GM13977 (cell line): Measurements from ENCODE around the gene PTRHD1.

Source experiments
- DNase-seq: peaks from one replicate; pipeline ENCODE4 v3.0.0; 2012; ENCODE audit warnings: low spot score
- in situ Hi-C: fragments of 300-500 bp; cut with MboI; formaldehyde crosslinking; loops from one replicate; pipeline ENCODE4 v1.12.0; 2022; ENCODE audit warnings: low sequenced_read_pairs, low pct_unique_long_range_greater_than_20kb, mixed read lengths, inconsistent platforms; ENCODE audit not compliant: unreplicated experiment
- TF ChIP-seq, protein P1 (sequence below): IDR thresholded peaks from 2 replicates; pipeline ENCODE4 v1.5.1; 2012; ENCODE audit warnings: mild to moderate bottlenecking, control low read depth; ENCODE audit not compliant: insufficient read depth; ENCODE audit errors: extremely low read depth, missing control alignments

PTRHD1 gene, protein sequence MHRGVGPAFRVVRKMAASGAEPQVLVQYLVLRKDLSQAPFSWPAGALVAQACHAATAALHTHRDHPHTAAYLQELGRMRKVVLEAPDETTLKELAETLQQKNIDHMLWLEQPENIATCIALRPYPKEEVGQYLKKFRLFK

DNA sequence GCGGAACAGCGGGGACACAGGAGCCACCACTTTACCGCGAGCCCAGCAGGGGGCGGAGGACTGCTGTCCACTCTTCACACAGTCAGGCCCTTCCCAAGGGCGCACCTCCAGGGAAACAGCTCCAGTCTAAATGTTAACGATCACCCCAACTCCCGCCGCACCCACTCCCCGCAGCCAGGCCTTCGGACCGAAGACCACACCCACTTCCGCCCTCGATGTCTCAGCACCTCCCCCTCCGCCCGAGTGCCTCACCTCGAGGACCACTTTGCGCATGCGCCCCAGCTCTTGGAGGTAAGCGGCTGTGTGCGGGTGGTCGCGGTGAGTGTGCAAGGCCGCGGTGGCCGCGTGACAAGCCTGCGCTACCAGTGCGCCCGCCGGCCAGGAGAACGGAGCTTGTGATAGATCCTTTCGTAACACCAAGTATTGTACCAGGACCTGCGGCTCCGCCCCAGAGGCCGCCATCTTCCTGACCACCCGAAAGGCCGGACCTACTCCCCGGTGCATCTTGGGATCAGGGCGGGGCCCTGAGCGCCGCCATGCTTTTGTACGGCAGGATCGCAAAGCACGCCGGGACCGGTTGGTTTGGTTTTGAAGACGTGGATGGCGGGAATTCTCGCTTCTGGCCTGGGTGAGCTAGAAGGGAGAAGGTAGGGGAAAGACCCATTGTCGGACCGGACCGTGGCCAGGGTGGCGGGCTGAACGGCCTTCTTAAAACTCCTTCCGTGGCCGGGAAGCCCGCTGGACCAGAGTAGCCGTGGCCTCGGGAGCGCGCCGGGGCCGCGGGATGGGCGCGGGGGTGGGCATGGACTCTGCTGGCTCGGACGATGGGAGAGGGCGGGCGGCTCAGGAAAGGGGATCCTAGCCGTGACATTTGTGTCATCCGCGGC is at the start of gene PTRHD1, which contains the start of gene CENPO:
Gene PTRHD1 (minus strand): TSS at position 518 of the 887 bp plus-strand sequence. CDS start 14 bp downstream, at position 504.
Gene CENPO (plus strand): TSS at position 552 of the 887 bp plus-strand sequence. CDS start 495 bp downstream, outside the sequence.
- TF ChIP-seq, protein P1, sequence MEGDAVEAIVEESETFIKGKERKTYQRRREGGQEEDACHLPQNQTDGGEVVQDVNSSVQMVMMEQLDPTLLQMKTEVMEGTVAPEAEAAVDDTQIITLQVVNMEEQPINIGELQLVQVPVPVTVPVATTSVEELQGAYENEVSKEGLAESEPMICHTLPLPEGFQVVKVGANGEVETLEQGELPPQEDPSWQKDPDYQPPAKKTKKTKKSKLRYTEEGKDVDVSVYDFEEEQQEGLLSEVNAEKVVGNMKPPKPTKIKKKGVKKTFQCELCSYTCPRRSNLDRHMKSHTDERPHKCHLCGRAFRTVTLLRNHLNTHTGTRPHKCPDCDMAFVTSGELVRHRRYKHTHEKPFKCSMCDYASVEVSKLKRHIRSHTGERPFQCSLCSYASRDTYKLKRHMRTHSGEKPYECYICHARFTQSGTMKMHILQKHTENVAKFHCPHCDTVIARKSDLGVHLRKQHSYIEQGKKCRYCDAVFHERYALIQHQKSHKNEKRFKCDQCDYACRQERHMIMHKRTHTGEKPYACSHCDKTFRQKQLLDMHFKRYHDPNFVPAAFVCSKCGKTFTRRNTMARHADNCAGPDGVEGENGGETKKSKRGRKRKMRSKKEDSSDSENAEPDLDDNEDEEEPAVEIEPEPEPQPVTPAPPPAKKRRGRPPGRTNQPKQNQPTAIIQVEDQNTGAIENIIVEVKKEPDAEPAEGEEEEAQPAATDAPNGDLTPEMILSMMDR = peak; percentile 36
- in situ Hi-C loops = loop anchor here (25.0 kb wide), 1 partner anchor 181 kb away; no protein-coding TSS in a partner anchor

DNA sequence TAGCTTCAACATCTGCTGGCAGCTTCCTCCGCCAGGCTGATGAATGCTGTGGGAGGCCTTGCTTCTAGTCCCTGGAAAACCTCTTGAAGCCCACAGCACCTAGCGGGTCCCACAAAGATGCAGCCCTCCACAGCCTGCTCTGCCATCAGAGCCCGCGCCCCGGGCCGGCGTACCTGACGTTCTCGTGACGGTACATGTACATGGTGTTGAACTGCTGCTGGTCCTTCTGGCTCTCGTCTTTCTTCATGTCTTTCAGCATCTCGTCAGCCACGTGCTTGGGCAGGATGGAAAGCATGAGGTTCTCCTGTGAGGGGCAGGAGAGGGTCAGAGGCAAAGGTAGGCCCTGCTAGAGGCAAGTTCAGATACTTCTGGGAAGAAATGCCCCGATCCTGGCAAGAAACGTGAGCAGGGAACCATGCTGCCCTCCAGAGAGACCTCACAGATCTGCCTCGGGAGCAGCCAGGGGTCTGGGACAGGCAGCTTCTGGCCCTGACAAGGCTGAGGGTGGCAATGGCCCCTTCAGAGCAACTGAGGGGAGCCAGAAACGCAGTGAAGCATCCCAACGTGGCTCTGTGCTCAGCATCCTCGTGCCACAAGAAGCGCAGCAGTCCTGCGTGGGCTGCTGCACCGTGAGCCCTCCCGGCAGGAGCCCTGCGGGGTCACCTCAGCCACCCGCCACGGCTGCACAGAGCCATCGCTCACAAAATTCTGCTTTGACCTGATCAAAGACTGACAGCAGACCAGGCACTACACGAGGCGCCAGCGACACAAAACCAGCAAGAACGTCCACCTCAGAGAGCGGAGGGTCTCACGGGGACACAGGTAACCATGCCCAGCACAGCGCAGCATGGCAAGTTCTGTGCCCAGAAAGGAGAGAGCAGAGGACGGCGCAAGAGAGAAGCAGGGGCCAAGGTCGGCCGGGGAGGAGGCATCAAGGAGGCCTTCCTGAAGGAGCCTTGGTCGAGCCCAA is 49.2 kb upstream of the PTRHD1 start:
- DNase-seq = no peak
- in situ Hi-C loops = no loop called here
- TF ChIP-seq, protein P1 = no peak

More for the DNA sequence above, at the start of gene PTRHD1, which contains the start of gene CENPO:
- DNase-seq = peak; percentile 96

DNA sequence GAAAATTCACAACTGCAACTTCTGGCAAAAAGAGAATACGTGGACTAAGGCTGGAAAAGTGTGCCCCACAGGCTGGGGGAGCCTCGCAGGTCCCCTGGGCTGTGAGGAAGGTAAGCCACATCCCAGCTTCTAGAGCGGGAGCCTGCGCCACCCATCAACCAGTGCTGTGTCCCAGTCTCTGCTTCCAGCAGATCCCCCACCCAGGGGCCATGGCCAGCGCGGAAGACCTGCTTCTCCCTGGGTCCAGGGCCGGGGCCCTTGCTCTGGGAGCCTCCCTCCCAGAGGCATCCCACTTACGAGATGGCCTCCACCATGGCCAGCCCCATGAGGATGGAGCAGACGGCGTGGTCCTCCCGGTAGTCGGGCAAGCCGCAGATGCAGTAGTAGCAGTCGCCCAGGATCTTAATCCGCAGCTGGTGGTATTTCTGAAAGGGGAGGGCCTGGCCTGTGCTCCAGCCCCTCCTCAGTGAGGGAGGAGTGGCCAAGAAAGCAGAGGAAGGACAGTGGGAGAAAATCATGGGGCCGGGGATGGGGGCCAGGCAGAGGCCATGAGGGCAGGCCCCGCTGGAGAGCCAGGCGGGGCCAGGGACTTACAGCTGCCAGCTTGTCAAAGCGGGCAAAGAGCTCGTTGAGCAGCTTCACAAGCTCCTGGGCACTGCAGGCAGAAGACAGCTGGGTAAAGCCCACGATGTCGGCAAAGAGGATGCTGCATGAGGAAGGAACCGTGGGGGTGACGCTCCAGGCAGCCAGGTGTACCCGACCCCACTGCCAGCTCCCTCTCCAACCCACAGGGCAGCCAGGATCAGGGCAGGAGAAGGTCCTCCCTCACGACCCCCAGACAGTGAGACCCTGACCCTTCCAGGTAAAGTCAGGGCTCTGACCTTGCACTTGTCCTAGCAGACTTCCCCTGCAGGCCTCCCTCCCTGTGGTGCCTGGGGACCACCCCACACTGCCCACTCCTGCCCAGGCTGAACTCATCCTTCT is 48.1 kb upstream of the PTRHD1 start:
- in situ Hi-C loops = no loop called here
- DNase-seq = no peak
- TF ChIP-seq, protein P1 = no peak

DNA sequence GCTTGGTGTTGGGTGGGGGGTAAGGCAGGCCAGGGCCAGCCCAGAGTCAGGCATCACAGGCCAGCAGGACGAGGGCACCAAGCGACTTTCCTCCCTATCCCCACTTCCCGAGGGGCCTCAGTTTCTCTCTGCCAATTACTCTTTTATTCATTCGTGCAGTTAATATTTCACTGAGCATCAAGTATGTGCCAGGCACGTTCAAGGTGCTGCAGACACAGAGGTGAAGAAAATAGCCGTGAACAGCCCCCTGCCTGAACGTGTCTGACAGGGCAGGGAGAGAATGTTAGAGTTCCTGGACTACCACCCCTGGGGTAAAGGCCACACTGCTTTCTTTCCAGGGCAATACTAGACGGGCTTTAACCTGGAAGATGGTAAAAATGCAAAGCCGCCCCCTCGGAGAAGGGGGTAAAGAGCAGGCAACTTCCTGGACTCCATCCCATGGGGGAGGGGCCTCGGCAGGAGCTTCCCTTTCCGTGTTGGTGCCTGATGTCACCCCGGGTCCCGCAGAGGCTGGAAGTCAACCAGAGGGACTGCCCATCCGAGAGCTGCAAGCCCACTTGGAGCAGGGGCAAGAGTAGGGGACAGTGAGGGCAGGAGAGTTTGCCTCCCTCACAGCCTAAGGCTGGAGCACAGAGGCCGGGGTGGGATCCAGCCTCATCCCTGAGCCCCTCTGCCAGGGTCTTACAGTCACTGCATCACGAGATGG is 47.1 kb upstream of the PTRHD1 start:
- TF ChIP-seq, protein P1 = no peak
- in situ Hi-C loops = no loop called here
- no peak for DNase-seq

DNA sequence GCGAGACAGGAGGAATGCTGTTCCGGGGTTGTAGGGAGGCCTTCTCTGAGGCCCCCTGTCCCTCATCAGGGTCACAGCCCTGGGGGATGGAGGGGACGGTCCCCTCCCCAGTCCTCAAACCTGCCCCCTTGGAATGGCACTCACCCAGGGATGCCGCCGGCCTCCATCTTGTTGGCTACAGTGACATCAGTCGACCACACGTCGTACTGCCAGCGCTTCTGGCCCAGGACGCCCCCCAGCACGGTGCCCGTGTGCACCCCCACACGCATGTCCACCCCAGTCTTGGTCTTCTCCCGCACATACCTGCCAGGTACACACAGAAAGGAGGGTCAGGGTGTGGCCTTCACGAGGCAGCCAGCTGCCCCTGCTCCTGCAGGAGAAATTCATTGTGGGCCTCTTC is 46.5 kb upstream of the PTRHD1 start:
- TF ChIP-seq, protein P1 = no peak
- no peak for DNase-seq
- in situ Hi-C loops = no loop called here
